HepG2 (cell line): Measurements from ENCODE around the gene NDST1. TPM values are rescaled to one million over a fixed set of nuclear protein-coding genes. Genes with fewer than 3 reads are reported as not detected.
A peak's percentile ranks its signal among the peaks of the same experiment; 100 is the strongest.

Source experiments
- HNRNPL ChIP-seq: fragments of 200-400 bp; formaldehyde crosslinking; IDR thresholded peaks from 2 replicates; pipeline ENCODE4 v1.6.1; 2017; ENCODE audit warnings: mild to moderate bottlenecking, low read depth, low read length
- MYC ChIP-seq: sonication (generic); formaldehyde crosslinking; IDR thresholded peaks from 2 replicates; pipeline ENCODE4 v1.9.0; 2021; ENCODE audit warnings: missing genetic modification reagents, borderline replicate concordance
- NR3C1 ChIP-seq: sonication (generic); formaldehyde crosslinking; IDR thresholded peaks from 2 replicates; pipeline ENCODE4 v1.4.0; 2020; ENCODE audit warnings: missing genetic modification reagents
- TAF15 ChIP-seq: fragments of 200-400 bp; formaldehyde crosslinking; IDR thresholded peaks from one replicate; pipeline ENCODE4 v1.6.1; 2018; ENCODE audit warnings: mild to moderate bottlenecking, low read depth, low read length; ENCODE audit not compliant: poor library complexity, severe bottlenecking
- ZBTB1 ChIP-seq: sonication (generic); formaldehyde crosslinking; IDR thresholded peaks from 2 replicates; pipeline ENCODE4 v1.4.0; 2020; ENCODE audit warnings: missing genetic modification reagents, borderline replicate concordance
- ZFP1 ChIP-seq: IDR thresholded peaks from 2 replicates; pipeline ENCODE4 v1.6.1; 2016
- ZMYM3 ChIP-seq: sonication (generic); formaldehyde crosslinking; IDR thresholded peaks from 2 replicates; pipeline ENCODE4 v1.5.1; 2020; ENCODE audit warnings: mild to moderate bottlenecking, missing genetic modification reagents
- ZNF768 ChIP-seq: sonication (generic); formaldehyde crosslinking; IDR thresholded peaks from 2 replicates; pipeline ENCODE4 v1.4.0; 2020; ENCODE audit warnings: missing genetic modification reagents
- ZSCAN25 ChIP-seq: sonication (generic); formaldehyde crosslinking; IDR thresholded peaks from 2 replicates; pipeline ENCODE4 v1.8.0; 2022; ENCODE audit warnings: mild to moderate bottlenecking, missing genetic modification reagents
- polyA plus RNA-seq, 8 experiments: library from polyadenylated mRNA; depleted of rRNA in 3 of 8; stranded (reverse) in 7 of 8; unstranded in 1 of 8; fragments of >200 nt; fragmentation: Illumina TruSeq in 4 of 8; extraction: Trizol in 4 of 8; gene quantifications; 2 replicates each; pipeline versions ENCODE4 v1.2.1 to v1.2.3, GENCODE V29; 2011 to 2016; ENCODE audit warnings: low read depth in 4 of 8, missing spikeins in 1 of 8, mixed read lengths in 1 of 8; ENCODE audit not compliant: insufficient read depth in 1 of 8
- total RNA-seq, 5 experiments: library from RNA; depleted of rRNA; stranded (reverse); fragments of >200 nt; fragmentation: Illumina TruSeq; extraction: Trizol; gene quantifications; 2 replicates each; pipeline ENCODE4 v1.2.3, GENCODE V29; 2016; ENCODE audit warnings: low read depth in 1 of 5
- TF ChIP-seq, protein P1 (sequence below): sonication (generic); formaldehyde crosslinking; IDR thresholded peaks from 2 replicates; pipeline ENCODE4 v1.4.0; 2020; ENCODE audit warnings: missing genetic modification reagents
- TF ChIP-seq, protein P2 (sequence below): sonication (generic); formaldehyde crosslinking; IDR thresholded peaks from 2 replicates; pipeline ENCODE4 v1.5.1; 2020; ENCODE audit warnings: mild to moderate bottlenecking, moderate library complexity, missing genetic modification reagents
- TF ChIP-seq, protein P3 (sequence below): sonication (generic); formaldehyde crosslinking; IDR thresholded peaks from 2 replicates; pipeline ENCODE4 v1.4.0; 2020; ENCODE audit warnings: mild to moderate bottlenecking, missing genetic modification reagents
- TF ChIP-seq, protein P4 (sequence below): sonication (generic); formaldehyde crosslinking; IDR thresholded peaks from 2 replicates; pipeline ENCODE4 v1.9.0; 2021; ENCODE audit warnings: missing genetic modification reagents, borderline replicate concordance
- TF ChIP-seq, protein P5 (sequence below): sonication (generic); formaldehyde crosslinking; IDR thresholded peaks from 2 replicates; pipeline ENCODE4 v1.4.0; 2020; ENCODE audit warnings: missing genetic modification reagents
- TF ChIP-seq, protein P6 (sequence below): sonication (generic); formaldehyde crosslinking; IDR thresholded peaks from 2 replicates; pipeline ENCODE4 v1.9.0; 2021; ENCODE audit warnings: missing genetic modification reagents, borderline replicate concordance

Gene NDST1
- total and polyA plus RNA-seq, 2 of the 13 experiments (the other 11 are each of a cell fraction or from before 2014, with no cell fraction given): 23.8 to 26.2 TPM

DNA sequence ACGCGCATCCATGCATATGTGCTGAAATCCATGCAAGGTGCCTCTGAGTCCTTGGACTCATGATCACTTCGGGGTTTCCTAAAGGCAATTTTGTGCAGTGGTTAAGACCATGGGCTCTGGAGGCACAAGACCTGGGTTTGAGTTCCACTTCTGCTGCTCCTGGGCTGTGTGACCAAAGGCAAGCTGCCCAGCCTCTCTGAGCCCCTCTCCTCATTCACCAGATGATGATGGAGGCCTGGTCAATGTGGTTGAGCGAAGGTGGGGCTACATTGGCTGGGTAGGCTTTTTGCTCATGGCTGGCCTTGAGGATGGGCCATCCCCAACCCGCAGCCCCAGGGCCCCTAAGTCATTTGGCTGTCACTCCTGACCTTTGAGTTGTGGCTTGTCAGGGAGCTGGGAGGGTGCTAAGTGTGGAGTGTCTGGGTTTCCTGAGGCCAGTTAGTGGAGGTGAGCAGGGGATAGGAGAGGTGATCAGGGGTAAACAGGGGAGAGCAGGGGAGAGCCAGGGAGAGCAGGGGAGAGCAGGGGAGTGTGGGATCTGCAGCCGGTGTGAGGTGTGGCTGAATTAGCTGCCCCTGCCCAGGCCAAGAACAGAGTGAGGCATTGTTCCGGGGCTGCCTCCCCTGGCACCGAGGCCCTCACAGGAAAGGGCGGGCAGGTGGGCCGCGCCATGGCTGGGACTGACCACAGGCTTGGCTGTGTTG is 68.0 kb downstream of the NDST1 start (continued):
- TF ChIP-seq, protein P1, sequence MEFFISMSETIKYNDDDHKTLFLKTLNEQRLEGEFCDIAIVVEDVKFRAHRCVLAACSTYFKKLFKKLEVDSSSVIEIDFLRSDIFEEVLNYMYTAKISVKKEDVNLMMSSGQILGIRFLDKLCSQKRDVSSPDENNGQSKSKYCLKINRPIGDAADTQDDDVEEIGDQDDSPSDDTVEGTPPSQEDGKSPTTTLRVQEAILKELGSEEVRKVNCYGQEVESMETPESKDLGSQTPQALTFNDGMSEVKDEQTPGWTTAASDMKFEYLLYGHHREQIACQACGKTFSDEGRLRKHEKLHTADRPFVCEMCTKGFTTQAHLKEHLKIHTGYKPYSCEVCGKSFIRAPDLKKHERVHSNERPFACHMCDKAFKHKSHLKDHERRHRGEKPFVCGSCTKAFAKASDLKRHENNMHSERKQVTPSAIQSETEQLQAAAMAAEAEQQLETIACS (CRISPR knock-in tag): no peak
- TF ChIP-seq, protein P2, sequence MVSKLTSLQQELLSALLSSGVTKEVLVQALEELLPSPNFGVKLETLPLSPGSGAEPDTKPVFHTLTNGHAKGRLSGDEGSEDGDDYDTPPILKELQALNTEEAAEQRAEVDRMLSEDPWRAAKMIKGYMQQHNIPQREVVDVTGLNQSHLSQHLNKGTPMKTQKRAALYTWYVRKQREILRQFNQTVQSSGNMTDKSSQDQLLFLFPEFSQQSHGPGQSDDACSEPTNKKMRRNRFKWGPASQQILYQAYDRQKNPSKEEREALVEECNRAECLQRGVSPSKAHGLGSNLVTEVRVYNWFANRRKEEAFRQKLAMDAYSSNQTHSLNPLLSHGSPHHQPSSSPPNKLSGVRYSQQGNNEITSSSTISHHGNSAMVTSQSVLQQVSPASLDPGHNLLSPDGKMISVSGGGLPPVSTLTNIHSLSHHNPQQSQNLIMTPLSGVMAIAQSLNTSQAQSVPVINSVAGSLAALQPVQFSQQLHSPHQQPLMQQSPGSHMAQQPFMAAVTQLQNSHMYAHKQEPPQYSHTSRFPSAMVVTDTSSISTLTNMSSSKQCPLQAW (CRISPR knock-in tag): no peak
- TF ChIP-seq HNRNPL (peak; percentile 86; the same call in 1 of the 2 replicates), TAF15 (no peak), NR3C1 (CRISPR knock-in tag) (no peak), ZMYM3 (CRISPR knock-in tag) (peak; percentile 65), MYC (CRISPR knock-in tag) (no peak), ZFP1 (no peak), ZNF768 (CRISPR knock-in tag) (peak; percentile 99), ZBTB1 (no peak), ZSCAN25 (CRISPR knock-in tag) (peak; percentile 97)
- TF ChIP-seq, protein P3, sequence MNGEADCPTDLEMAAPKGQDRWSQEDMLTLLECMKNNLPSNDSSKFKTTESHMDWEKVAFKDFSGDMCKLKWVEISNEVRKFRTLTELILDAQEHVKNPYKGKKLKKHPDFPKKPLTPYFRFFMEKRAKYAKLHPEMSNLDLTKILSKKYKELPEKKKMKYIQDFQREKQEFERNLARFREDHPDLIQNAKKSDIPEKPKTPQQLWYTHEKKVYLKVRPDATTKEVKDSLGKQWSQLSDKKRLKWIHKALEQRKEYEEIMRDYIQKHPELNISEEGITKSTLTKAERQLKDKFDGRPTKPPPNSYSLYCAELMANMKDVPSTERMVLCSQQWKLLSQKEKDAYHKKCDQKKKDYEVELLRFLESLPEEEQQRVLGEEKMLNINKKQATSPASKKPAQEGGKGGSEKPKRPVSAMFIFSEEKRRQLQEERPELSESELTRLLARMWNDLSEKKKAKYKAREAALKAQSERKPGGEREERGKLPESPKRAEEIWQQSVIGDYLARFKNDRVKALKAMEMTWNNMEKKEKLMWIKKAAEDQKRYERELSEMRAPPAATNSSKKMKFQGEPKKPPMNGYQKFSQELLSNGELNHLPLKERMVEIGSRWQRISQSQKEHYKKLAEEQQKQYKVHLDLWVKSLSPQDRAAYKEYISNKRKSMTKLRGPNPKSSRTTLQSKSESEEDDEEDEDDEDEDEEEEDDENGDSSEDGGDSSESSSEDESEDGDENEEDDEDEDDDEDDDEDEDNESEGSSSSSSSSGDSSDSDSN (CRISPR knock-in tag): 0 out of 2 replicates have a peak, but pooled peaks have one; percentile 17
- TF ChIP-seq, protein P4, sequence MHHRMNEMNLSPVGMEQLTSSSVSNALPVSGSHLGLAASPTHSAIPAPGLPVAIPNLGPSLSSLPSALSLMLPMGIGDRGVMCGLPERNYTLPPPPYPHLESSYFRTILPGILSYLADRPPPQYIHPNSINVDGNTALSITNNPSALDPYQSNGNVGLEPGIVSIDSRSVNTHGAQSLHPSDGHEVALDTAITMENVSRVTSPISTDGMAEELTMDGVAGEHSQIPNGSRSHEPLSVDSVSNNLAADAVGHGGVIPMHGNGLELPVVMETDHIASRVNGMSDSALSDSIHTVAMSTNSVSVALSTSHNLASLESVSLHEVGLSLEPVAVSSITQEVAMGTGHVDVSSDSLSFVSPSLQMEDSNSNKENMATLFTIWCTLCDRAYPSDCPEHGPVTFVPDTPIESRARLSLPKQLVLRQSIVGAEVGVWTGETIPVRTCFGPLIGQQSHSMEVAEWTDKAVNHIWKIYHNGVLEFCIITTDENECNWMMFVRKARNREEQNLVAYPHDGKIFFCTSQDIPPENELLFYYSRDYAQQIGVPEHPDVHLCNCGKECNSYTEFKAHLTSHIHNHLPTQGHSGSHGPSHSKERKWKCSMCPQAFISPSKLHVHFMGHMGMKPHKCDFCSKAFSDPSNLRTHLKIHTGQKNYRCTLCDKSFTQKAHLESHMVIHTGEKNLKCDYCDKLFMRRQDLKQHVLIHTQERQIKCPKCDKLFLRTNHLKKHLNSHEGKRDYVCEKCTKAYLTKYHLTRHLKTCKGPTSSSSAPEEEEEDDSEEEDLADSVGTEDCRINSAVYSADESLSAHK (CRISPR knock-in tag): no peak
- TF ChIP-seq, protein P5, sequence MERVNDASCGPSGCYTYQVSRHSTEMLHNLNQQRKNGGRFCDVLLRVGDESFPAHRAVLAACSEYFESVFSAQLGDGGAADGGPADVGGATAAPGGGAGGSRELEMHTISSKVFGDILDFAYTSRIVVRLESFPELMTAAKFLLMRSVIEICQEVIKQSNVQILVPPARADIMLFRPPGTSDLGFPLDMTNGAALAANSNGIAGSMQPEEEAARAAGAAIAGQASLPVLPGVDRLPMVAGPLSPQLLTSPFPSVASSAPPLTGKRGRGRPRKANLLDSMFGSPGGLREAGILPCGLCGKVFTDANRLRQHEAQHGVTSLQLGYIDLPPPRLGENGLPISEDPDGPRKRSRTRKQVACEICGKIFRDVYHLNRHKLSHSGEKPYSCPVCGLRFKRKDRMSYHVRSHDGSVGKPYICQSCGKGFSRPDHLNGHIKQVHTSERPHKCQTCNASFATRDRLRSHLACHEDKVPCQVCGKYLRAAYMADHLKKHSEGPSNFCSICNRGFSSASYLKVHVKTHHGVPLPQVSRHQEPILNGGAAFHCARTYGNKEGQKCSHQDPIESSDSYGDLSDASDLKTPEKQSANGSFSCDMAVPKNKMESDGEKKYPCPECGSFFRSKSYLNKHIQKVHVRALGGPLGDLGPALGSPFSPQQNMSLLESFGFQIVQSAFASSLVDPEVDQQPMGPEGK: peak; percentile 28; the same call in 1 of the 2 replicates
- TF ChIP-seq, protein P6, sequence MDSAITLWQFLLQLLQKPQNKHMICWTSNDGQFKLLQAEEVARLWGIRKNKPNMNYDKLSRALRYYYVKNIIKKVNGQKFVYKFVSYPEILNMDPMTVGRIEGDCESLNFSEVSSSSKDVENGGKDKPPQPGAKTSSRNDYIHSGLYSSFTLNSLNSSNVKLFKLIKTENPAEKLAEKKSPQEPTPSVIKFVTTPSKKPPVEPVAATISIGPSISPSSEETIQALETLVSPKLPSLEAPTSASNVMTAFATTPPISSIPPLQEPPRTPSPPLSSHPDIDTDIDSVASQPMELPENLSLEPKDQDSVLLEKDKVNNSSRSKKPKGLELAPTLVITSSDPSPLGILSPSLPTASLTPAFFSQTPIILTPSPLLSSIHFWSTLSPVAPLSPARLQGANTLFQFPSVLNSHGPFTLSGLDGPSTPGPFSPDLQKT (CRISPR knock-in tag): no peak
- TF ChIP-seq, all 625 proteins: peak for 13
